Lower leg skin (tissue), 3 donors: ENCODE data around the gene TRIP4.

Experiments
- CTCF ChIP-seq, 3 donors: fragments of 450-650 bp; IDR thresholded peaks; one replicate each; pipeline ENCODE4 v1.5.1; 2016; ENCODE audit warnings: antibody characterized with exemption in 3 of 3, mild to moderate bottlenecking in 3 of 3, moderate library complexity in 2 of 3
- POLR2A ChIP-seq, 2 donors: fragments of 450-650 bp; IDR thresholded peaks; one replicate each; pipeline ENCODE4 v1.6.1; 2016 to 2017; ENCODE audit warnings: antibody characterized with exemption in 2 of 2, mild to moderate bottlenecking in 1 of 2, moderate library complexity in 1 of 2

- TF ChIP-seq CTCF (IDR thresholded peaks at IDR 0.05) (no peak), POLR2A (IDR thresholded peaks at IDR 0.05) (no peak)
Measured at GRCh38 chr15:64340355-64340754, 47.3 kb upstream of the TRIP4 start.
